HepG2 (cell line): Measurements from ENCODE around the gene INHA. TPM values are rescaled to one million over a fixed set of nuclear protein-coding genes. Genes with fewer than 3 reads are reported as not detected.

Experiments used
- BRF2 ChIP-seq: sonication (generic); formaldehyde crosslinking; IDR thresholded peaks from 2 replicates; pipeline ENCODE4 v1.8.1; 2022; ENCODE audit warnings: mild to moderate bottlenecking, missing genetic modification reagents
- HNF1B ChIP-seq: sonication (generic); formaldehyde crosslinking; IDR thresholded peaks from 2 replicates; pipeline ENCODE4 v1.5.1; 2020; ENCODE audit warnings: mild to moderate bottlenecking, moderate library complexity, missing genetic modification reagents
- KLF13 ChIP-seq: sonication (generic); formaldehyde crosslinking; IDR thresholded peaks from 2 replicates; pipeline ENCODE4 v1.4.0; 2020; ENCODE audit warnings: mild to moderate bottlenecking, missing genetic modification reagents
- PAXIP1 ChIP-seq: sonication (generic); formaldehyde crosslinking; conservative IDR thresholded peaks from 2 replicates; pipeline ENCODE4 v1.4.0; 2020; ENCODE audit warnings: mild to moderate bottlenecking, missing genetic modification reagents, moderate library complexity
- SATB2 ChIP-seq: sonication (generic); formaldehyde crosslinking; IDR thresholded peaks from 2 replicates; pipeline ENCODE4 v1.5.0; 2020; ENCODE audit warnings: missing genetic modification reagents
- SRF ChIP-seq: IDR thresholded peaks from 2 replicates; pipeline ENCODE4 v1.6.1; 2011; ENCODE audit warnings: mild to moderate bottlenecking, low read depth, low read length, moderate library complexity
- STAT6 ChIP-seq: sonication (generic); formaldehyde crosslinking; IDR thresholded peaks from 2 replicates; pipeline ENCODE4 v1.4.0; 2020; ENCODE audit warnings: missing genetic modification reagents, mild to moderate bottlenecking, borderline replicate concordance
- ZIK1 ChIP-seq: sonication (generic); formaldehyde crosslinking; IDR thresholded peaks from 2 replicates; pipeline ENCODE4 v1.5.0; 2020; ENCODE audit warnings: mild to moderate bottlenecking, low read depth, missing genetic modification reagents, borderline replicate concordance
- ZNF850 ChIP-seq: sonication (generic); formaldehyde crosslinking; conservative IDR thresholded peaks from 2 replicates; pipeline ENCODE4 v1.9.0; 2021; ENCODE audit warnings: mild to moderate bottlenecking, missing genetic modification reagents
- ZSCAN22 ChIP-seq: sonication (generic); formaldehyde crosslinking; IDR thresholded peaks from 2 replicates; pipeline ENCODE4 v1.4.0; 2020; ENCODE audit warnings: mild to moderate bottlenecking, missing genetic modification reagents
- ZSCAN31 ChIP-seq: sonication (generic); formaldehyde crosslinking; IDR thresholded peaks from 2 replicates; pipeline ENCODE4 v1.5.0; 2020; ENCODE audit warnings: low read depth, mild to moderate bottlenecking, missing genetic modification reagents
- ZZZ3 ChIP-seq: sonication (generic); formaldehyde crosslinking; IDR thresholded peaks from 2 replicates; pipeline ENCODE4 v1.4.0; 2020; ENCODE audit warnings: missing genetic modification reagents, mild to moderate bottlenecking, borderline replicate concordance
- polyA plus RNA-seq, 8 experiments: library from polyadenylated mRNA; depleted of rRNA in 3 of 8; stranded (reverse) in 7 of 8; unstranded in 1 of 8; fragments of >200 nt; fragmentation: Illumina TruSeq in 4 of 8; extraction: Trizol in 4 of 8; gene quantifications; 2 replicates each; pipeline versions ENCODE4 v1.2.1 to v1.2.3, GENCODE V29; 2011 to 2016; ENCODE audit warnings: low read depth in 4 of 8, missing spikeins in 1 of 8, mixed read lengths in 1 of 8; ENCODE audit not compliant: insufficient read depth in 1 of 8
- total RNA-seq, 5 experiments: library from RNA; depleted of rRNA; stranded (reverse); fragments of >200 nt; fragmentation: Illumina TruSeq; extraction: Trizol; gene quantifications; 2 replicates each; pipeline ENCODE4 v1.2.3, GENCODE V29; 2016; ENCODE audit warnings: low read depth in 1 of 5
- TF ChIP-seq, protein P1 (sequence below): sonication (generic); formaldehyde crosslinking; IDR thresholded peaks from 2 replicates; pipeline ENCODE4 v1.8.1; 2022; ENCODE audit warnings: low read depth, mild to moderate bottlenecking, missing genetic modification reagents

The INHA gene
- total and polyA plus RNA-seq, 2 of the 13 experiments (the other 11 are each of a cell fraction or from before 2014, with no cell fraction given): 4.1 to 15.2 TPM

- TF ChIP-seq STAT6 (no peak), BRF2 (CRISPR knock-in tag) (0 out of 2 replicates have a peak, but pooled peaks have one; percentile 54), PAXIP1 (peak; percentile 61), HNF1B (CRISPR knock-in tag) (0 out of 2 replicates have a peak, but pooled peaks have one; percentile 39), ZZZ3 (CRISPR knock-in tag) (no peak), KLF13 (CRISPR knock-in tag) (0 out of 2 replicates have a peak, but pooled peaks have one; percentile 38), ZSCAN22 (CRISPR knock-in tag) (no peak), ZSCAN31 (CRISPR knock-in tag) (no peak), SATB2 (CRISPR knock-in tag) (no peak), ZIK1 (CRISPR knock-in tag) (no peak), SRF (no peak), ZNF850 (CRISPR knock-in tag) (no peak)
- TF ChIP-seq, protein P1, sequence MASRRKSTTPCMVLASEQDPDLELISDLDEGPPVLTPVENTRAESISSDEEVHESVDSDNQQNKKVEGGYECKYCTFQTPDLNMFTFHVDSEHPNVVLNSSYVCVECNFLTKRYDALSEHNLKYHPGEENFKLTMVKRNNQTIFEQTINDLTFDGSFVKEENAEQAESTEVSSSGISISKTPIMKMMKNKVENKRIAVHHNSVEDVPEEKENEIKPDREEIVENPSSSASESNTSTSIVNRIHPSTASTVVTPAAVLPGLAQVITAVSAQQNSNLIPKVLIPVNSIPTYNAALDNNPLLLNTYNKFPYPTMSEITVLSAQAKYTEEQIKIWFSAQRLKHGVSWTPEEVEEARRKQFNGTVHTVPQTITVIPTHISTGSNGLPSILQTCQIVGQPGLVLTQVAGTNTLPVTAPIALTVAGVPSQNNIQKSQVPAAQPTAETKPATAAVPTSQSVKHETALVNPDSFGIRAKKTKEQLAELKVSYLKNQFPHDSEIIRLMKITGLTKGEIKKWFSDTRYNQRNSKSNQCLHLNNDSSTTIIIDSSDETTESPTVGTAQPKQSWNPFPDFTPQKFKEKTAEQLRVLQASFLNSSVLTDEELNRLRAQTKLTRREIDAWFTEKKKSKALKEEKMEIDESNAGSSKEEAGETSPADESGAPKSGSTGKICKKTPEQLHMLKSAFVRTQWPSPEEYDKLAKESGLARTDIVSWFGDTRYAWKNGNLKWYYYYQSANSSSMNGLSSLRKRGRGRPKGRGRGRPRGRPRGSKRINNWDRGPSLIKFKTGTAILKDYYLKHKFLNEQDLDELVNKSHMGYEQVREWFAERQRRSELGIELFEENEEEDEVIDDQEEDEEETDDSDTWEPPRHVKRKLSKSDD (CRISPR knock-in tag): no peak
Observed at GRCh38 chr2:219561179-219562048, 10.7 kb upstream of the INHA start (continued).
